ENCODE results near the gene FAM135A. TPM values are rescaled to one million over a fixed set of nuclear protein-coding genes. Genes with fewer than 3 reads are reported as not detected.

FAM135A gene
- total and polyA plus RNA-seq, 2 experiments from 2014 or later = 35.2 to 68.7 TPM

GRCh38 chr6:70531133-70531532 lies 117.8 kb downstream of the FAM135A start:
- Mint-ChIP-seq H3K27me3 (ENCODE audit: insufficient read depth, low read depth, poor library complexity) (no peaks in the 10 kb centered on the region), H3K4me1 (no peaks in the 10 kb centered on the region), H3K36me3 (ENCODE audit: low read depth) (peaks cover 10% of the 10 kb centered on the region), H3K27ac (no peak overlapping the region), H3K4me3 (no peak overlapping the region), H3K9me3 (no peaks in the 10 kb centered on the region)
- no peak overlapping the region for H3K4me3 ChIP-seq
- H3K27me3 ChIP-seq (ENCODE audit: insufficient read depth) = no peaks in the 10 kb centered on the region
- H3F3A ChIP-seq (replicated peaks; ENCODE audit: low read depth) = no peaks in the 10 kb centered on the region
- ATAC-seq (no peak), DNase-seq (ENCODE audit: low spot score) (no peak)
- TF ChIP-seq POLR2AphosphoS5 (IDR thresholded peaks at IDR 0.05; ENCODE audit: low read depth) = no peak
- TF ChIP-seq ZNF331 (CRISPR knock-in tag; IDR thresholded peaks at IDR 0.05; ENCODE audit: low read depth) = no peak
- no peak for TF ChIP-seq ZNF114 (CRISPR knock-in tag; IDR thresholded peaks at IDR 0.05)
- TF ChIP-seq CREB1 (CRISPR knock-in tag; IDR thresholded peaks at IDR 0.05; ENCODE audit: low read depth) = no peak
- no peak for TF ChIP-seq EZH2 (IDR thresholded peaks at IDR 0.05; ENCODE audit: low read depth, unreplicated experiment)
- TF ChIP-seq NANOG (IDR thresholded peaks at IDR 0.05; ENCODE audit: borderline replicate concordance) = no peak
- H3K27ac ChIP-seq (ENCODE audit: low read depth) = no peak overlapping the region
- no peaks in the 10 kb centered on the region for H3K9me2 ChIP-seq (ENCODE audit: insufficient read depth)
- H3K79me2 ChIP-seq (replicated peaks; ENCODE audit: insufficient read depth) = no peaks in the 10 kb centered on the region
- no peaks in the 10 kb centered on the region; the same call in 1 of the 2 replicates for H3K36me3 ChIP-seq (ENCODE audit: insufficient read depth)
- no peaks in the 10 kb centered on the region for H3K4me1 ChIP-seq (ENCODE audit: insufficient read depth)
- no peaks in the 10 kb centered on the region for H4K20me1 ChIP-seq (replicated peaks; ENCODE audit: insufficient read depth)
- no peak overlapping the region for H3K4me2 ChIP-seq
- H2AFZ ChIP-seq = no peak overlapping the region

GRCh38 chr6:70537266-70537665 lies 124.0 kb downstream of the FAM135A start:
- Histone ChIP-seq H3K79me2 (replicated peaks; ENCODE audit: insufficient read depth) (no peaks in the 10 kb centered on the region), H3K9me2 (ENCODE audit: insufficient read depth) (no peaks in the 10 kb centered on the region), H2AFZ (no peak overlapping the region), H3K4me1 (ENCODE audit: insufficient read depth) (no peaks in the 10 kb centered on the region), H3K4me2 (no peak overlapping the region), H4K20me1 (replicated peaks; ENCODE audit: insufficient read depth) (no peaks in the 10 kb centered on the region; the same call in 1 of the 2 replicates), H3K4me3 (no peak overlapping the region), H3K27ac (ENCODE audit: low read depth) (no peak overlapping the region), H3K36me3 (ENCODE audit: insufficient read depth) (0 out of 2 replicates have a peak, but pooled peaks cover 5% of the 10 kb centered on the region), H3K27me3 (ENCODE audit: insufficient read depth) (no peaks in the 10 kb centered on the region), H3F3A (replicated peaks; ENCODE audit: low read depth) (no peaks in the 10 kb centered on the region)
- DNase-seq (ENCODE audit: low spot score) = no peak
- no peak overlapping the region for H3K27ac Mint-ChIP-seq
- H3K4me3 Mint-ChIP-seq = no peak overlapping the region
- no peaks in the 10 kb centered on the region for H3K9me3 Mint-ChIP-seq
- no peak for ATAC-seq
- no peak for TF ChIP-seq REST (IDR thresholded peaks at IDR 0.05; ENCODE audit: unreplicated experiment)
- TF ChIP-seq EZH2phosphoT487 (IDR thresholded peaks at IDR 0.05; ENCODE audit: unreplicated experiment) = no peak
- TF ChIP-seq JUNB (IDR thresholded peaks at IDR 0.05; ENCODE audit: unreplicated experiment) = no peak
- no peak for TF ChIP-seq STAT1 (IDR thresholded peaks at IDR 0.05; ENCODE audit: unreplicated experiment)
- no peak for TF ChIP-seq ZNF331 (CRISPR knock-in tag; IDR thresholded peaks at IDR 0.05; ENCODE audit: low read depth)
- peaks cover 24% of the 10 kb centered on the region for H3K36me3 Mint-ChIP-seq (ENCODE audit: low read depth)
- H3K4me1 Mint-ChIP-seq = no peaks in the 10 kb centered on the region
- H3K27me3 Mint-ChIP-seq (ENCODE audit: insufficient read depth, low read depth, poor library complexity) = no peaks in the 10 kb centered on the region
